A549 (cell line): ENCODE results near the gene RPL10. TPM values are rescaled to one million over a fixed set of nuclear protein-coding genes. Genes with fewer than 3 reads are reported as not detected.
A peak's percentile ranks its signal among the peaks of the same experiment; 100 is the strongest.

Source experiments
- ATAC-seq, 2 experiments: fragments of 200-7000 bp in 1 of 2; fragments of >200 bp in 1 of 2; cut with Nextera tagmentation in 1 of 2; cut with Tn5 transposase in 1 of 2; 3 replicates each; pipeline versions ENCODE4 v1.8.0 to v1.9.1; 2018 to 2020; ENCODE audit warnings: mild to moderate bottlenecking in 1 of 2, moderate library complexity in 1 of 2
- CTCF ChIA-PET: fragments of 300-600 bp; sonication (Branson Sonifier 250); formaldehyde crosslinking; extraction: SDS; loops from one replicate; lab custom pipeline; 2021; ENCODE audit warnings: antibody characterized with exemption, inconsistent platforms; lab: Yijun Ruan, JAX
- POLR2A ChIA-PET: fragments of 350-600 bp; formaldehyde crosslinking; extraction: SDS; loops from one replicate; lab custom pipeline; 2021; ENCODE audit warnings: antibody characterized with exemption, inconsistent platforms; lab: Yijun Ruan, JAX
- DNase-seq, 2 experiments: peaks; one replicate each; pipeline versions ENCODE4 v3.0.0 to v3.0.0-alpha.2; 2011 to 2016; ENCODE audit warnings: low read depth in 1 of 2, low spot score in 1 of 2
- FAIRE-seq: peaks from 2 replicates; lab custom pipeline; 2011; peaks lifted over from hg19 to GRCh38; lab: Jason Lieb, UNC
- H3K27ac ChIP-seq, 2 experiments: fragments of >200 bp; sonication (Bioruptor Twin); formaldehyde crosslinking; 3 replicates each; pipeline ENCODE4 v1.5.1; 2016 to 2017
- H3K4me1 ChIP-seq: fragments of >200 bp; sonication (Bioruptor Twin); formaldehyde crosslinking; 3 replicates; pipeline ENCODE4 v1.6.1; 2016
- H3K4me2 ChIP-seq: fragments of >200 bp; sonication (Bioruptor Twin); formaldehyde crosslinking; 3 replicates; pipeline ENCODE4 v1.6.1; 2016
- H3K4me3 ChIP-seq: fragments of >200 bp; sonication (Bioruptor Twin); formaldehyde crosslinking; 3 replicates; pipeline ENCODE4 v1.5.1; 2016
- H3K9me3 ChIP-seq: fragments of >200 bp; sonication (Bioruptor Twin); formaldehyde crosslinking; 3 replicates; pipeline ENCODE4 v1.6.1; 2016
- BHLHE40 ChIP-seq: IDR thresholded peaks from 2 replicates; pipeline ENCODE4 v1.6.1; 2012; ENCODE audit warnings: low read depth, low read length, inconsistent platforms
- CEBPB ChIP-seq, 2 experiments: fragments of >200 bp in 1 of 2; sonication (Bioruptor Twin) in 1 of 2; formaldehyde crosslinking in 1 of 2; IDR thresholded peaks; 2 replicates each; pipeline ENCODE4 v1.6.1; 2012 to 2016
- CHD4 ChIP-seq: fragments of 200-600 bp; sonication (generic); IDR thresholded peaks from 2 replicates; pipeline ENCODE4 v1.6.1; 2016; ENCODE audit warnings: antibody characterized with exemption, mild to moderate bottlenecking, borderline replicate concordance
- EHMT2 ChIP-seq: fragments of 200-600 bp; sonication (generic); IDR thresholded peaks from 2 replicates; pipeline ENCODE4 v1.6.1; 2016; ENCODE audit warnings: antibody characterized with exemption, low read depth, mild to moderate bottlenecking, moderate library complexity
- FOSL2 ChIP-seq, 2 experiments: fragments of 450-650 bp in 1 of 2; fragments of >200 bp in 1 of 2; sonication (Bioruptor Twin) in 1 of 2; formaldehyde crosslinking; IDR thresholded peaks; 2 replicates each; pipeline versions ENCODE4 v1.5.0 to v1.6.1; 2016 to 2020; ENCODE audit warnings: mild to moderate bottlenecking in 1 of 2, moderate library complexity in 1 of 2
- HEYL ChIP-seq: fragments of 250-450 bp; sonication (Bioruptor Pico); IDR thresholded peaks from 2 replicates; pipeline ENCODE4 v1.8.0; 2021; ENCODE audit warnings: mild to moderate bottlenecking, moderate library complexity
- HOXA7 ChIP-seq: fragments of 250-450 bp; sonication (Bioruptor Pico); IDR thresholded peaks from 2 replicates; pipeline ENCODE4 v1.5.0; 2020; ENCODE audit warnings: mild to moderate bottlenecking, moderate library complexity
- HOXB13 ChIP-seq: fragments of 250-450 bp; sonication (Bioruptor Pico); IDR thresholded peaks from 2 replicates; pipeline ENCODE4 v1.5.0; 2020; ENCODE audit warnings: low read depth, mild to moderate bottlenecking, moderate library complexity
- JUN ChIP-seq, 2 experiments: fragments of >200 bp; sonication (Bioruptor Twin); formaldehyde crosslinking; IDR thresholded peaks; 2 replicates in 1 of 2; 3 replicates in 1 of 2; pipeline ENCODE4 v1.6.1; 2016 to 2017
- KDM1A ChIP-seq: fragments of 200-600 bp; sonication (generic); IDR thresholded peaks from 2 replicates; pipeline ENCODE4 v1.6.1; 2016; ENCODE audit warnings: low read depth, mild to moderate bottlenecking
- MAFK ChIP-seq: fragments of 450-650 bp; IDR thresholded peaks from 2 replicates; pipeline ENCODE4 v1.6.1; 2014; ENCODE audit not compliant: partially characterized antibody
- MAZ ChIP-seq: fragments of 150-350 bp; IDR thresholded peaks from 2 replicates; pipeline ENCODE4 v1.6.1; 2014; ENCODE audit warnings: antibody characterized with exemption, low read depth, low read length, borderline replicate concordance
- MYC ChIP-seq: IDR thresholded peaks from 2 replicates; pipeline ENCODE4 v1.6.1; 2012; ENCODE audit warnings: mild to moderate bottlenecking, inconsistent platforms, low read length, improper control_type of control experiment, borderline replicate concordance
- NFE2L2 ChIP-seq: fragments of 150-350 bp; conservative IDR thresholded peaks from 2 replicates; pipeline ENCODE4 v1.6.1; 2014; ENCODE audit warnings: low read length
- POLR2A ChIP-seq: IDR thresholded peaks from 2 replicates; pipeline ENCODE4 v1.6.1; 2012; ENCODE audit warnings: mild to moderate bottlenecking, low read length
- RARB ChIP-seq: fragments of 250-450 bp; sonication (Bioruptor Pico); IDR thresholded peaks from 2 replicates; pipeline ENCODE4 v1.8.0; 2021; ENCODE audit warnings: mild to moderate bottlenecking, moderate library complexity
- RFX5 ChIP-seq: fragments of 450-650 bp; IDR thresholded peaks from 2 replicates; pipeline ENCODE4 v1.7.1; 2014; ENCODE audit warnings: antibody characterized with exemption, mild to moderate bottlenecking, moderate library complexity
- SREBF2 ChIP-seq: fragments of 450-650 bp; IDR thresholded peaks from 2 replicates; pipeline ENCODE4 v1.6.1; 2014; ENCODE audit warnings: mild to moderate bottlenecking, moderate library complexity
- TP53 ChIP-seq: fragments of 250-450 bp; sonication (Bioruptor Pico); IDR thresholded peaks from 2 replicates; pipeline ENCODE4 v1.5.0; 2021; ENCODE audit warnings: mild to moderate bottlenecking, moderate library complexity
- ZC3H11A ChIP-seq: fragments of 450-650 bp; IDR thresholded peaks from 2 replicates; pipeline ENCODE4 v1.6.1; 2014; ENCODE audit warnings: antibody characterized with exemption, mild to moderate bottlenecking
- ZSCAN20 ChIP-seq: fragments of 250-450 bp; sonication (Bioruptor Pico); IDR thresholded peaks from 2 replicates; pipeline ENCODE4 v1.8.0; 2022; ENCODE audit warnings: mild to moderate bottlenecking, moderate library complexity
- WGBS: methylation state at CpG from one replicate; pipeline ENCODE4 v1.1.6; 2017; ENCODE audit errors: missing lambda C conversion rate; 5-methylcytosine and 5-hydroxymethylcytosine counted together
- polyA plus RNA-seq, 4 experiments: library from polyadenylated mRNA; depleted of rRNA in 3 of 4; stranded (reverse); fragments of >200 nt; fragmentation: RNase III in 1 of 4; extraction: RNeasy Plus Mini Kit Qiagen cat#74134 plus additional on column Dnase treatment in 1 of 4; gene quantifications; 2 replicates in 3 of 4; 3 replicates in 1 of 4; pipeline ENCODE4 v1.2.3, GENCODE V29; 2011 to 2017
- TF ChIP-seq, protein P1 (sequence below): fragments of 250-450 bp; sonication (Bioruptor Pico); IDR thresholded peaks from 2 replicates; pipeline ENCODE4 v1.5.0; 2021; ENCODE audit warnings: mild to moderate bottlenecking, moderate library complexity, borderline replicate concordance
- TF ChIP-seq, protein P2 (sequence below): fragments of >200 bp; sonication (Bioruptor Twin); formaldehyde crosslinking; IDR thresholded peaks from 3 replicates; pipeline ENCODE4 v1.6.1; 2016
- TF ChIP-seq, protein P3 (sequence below): IDR thresholded peaks from 2 replicates; pipeline ENCODE4 v1.6.1; 2012
- TF ChIP-seq, protein P4 (sequence below): fragments of 450-650 bp; IDR thresholded peaks from 2 replicates; pipeline ENCODE4 v1.6.1; 2014; ENCODE audit warnings: antibody characterized with exemption
- TF ChIP-seq, protein P5 (sequence below): IDR thresholded peaks from 2 replicates; pipeline ENCODE4 v1.6.1; 2012; ENCODE audit warnings: low read depth, borderline replicate concordance
- TF ChIP-seq, protein P6 (sequence below): fragments of >200 bp; sonication (Bioruptor Twin); formaldehyde crosslinking; IDR thresholded peaks from 3 replicates; pipeline ENCODE4 v1.5.1; 2016

RPL10 gene
- polyA plus RNA-seq, 2 of the 4 experiments (the other 2 are of a cell fraction): 3,216 to 4,804 TPM

DNA sequence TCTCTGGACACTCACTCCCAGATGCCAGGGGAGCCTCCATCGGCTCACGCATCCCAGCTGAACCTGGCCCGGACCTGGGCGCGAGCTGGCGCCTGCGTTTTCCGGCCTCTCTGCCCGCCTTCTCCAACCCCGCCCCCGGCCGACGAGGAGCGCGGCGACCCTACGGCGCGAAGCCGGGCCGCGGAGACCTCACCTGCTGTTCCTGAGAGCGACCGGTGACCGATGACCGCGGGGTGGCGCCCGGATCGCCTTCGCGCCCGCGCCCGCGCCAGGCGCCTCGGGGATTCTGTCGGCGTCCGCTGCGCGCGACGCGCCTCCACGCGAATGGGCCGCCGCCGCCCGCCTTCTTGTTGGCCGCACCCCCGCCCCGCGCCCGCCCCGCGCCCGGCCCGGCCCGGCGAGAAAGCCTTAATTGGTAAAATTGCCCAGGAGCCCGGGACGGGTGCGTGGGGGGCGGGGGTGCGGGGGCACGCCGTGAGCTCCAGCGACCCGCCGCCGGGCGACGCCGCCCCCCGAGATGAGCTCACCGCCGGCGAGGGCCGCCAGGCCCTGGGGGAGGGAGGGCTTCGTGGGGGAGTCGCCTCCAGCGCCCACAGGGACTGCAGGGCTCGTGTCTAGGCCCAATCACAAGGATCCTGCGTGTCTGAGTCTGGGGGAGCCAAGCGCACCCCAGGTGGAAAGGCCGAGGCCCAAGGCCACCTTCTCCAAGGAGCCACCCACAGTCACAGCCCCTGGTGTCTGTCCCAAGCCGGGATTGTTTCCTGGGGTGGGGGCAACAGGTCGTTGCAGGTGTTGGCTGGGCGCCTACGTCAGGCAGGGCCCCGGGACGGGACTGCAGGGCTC is 23.6 kb upstream of the RPL10 start, which contains the start of gene FLNA:
Gene FLNA, minus strand, starts transcription at position 322 of the 843 bp plus-strand sequence. CDS start 3,389 bp downstream, outside the sequence.
- ChIA-PET POLR2A (interaction anchor here (1.7 kb wide), 1 partner anchor 23 kb away, joined by 17 read pairs; the partner anchor contains the start of gene RPL10), CTCF (interaction anchor here (0.8 to 3.8 kb wide), 22 partner anchors 8 to 164 kb away, joined by 3 to 49 read pairs (median 8); partner anchors contain the start of genes DNASE1L1 and RPL10)
- 44% methylated on average over 4 of the region's 95 CpGs for WGBS
- TF ChIP-seq ZSCAN20 (CRISPR knock-in tag) (no peak), NFE2L2 (no peak), KDM1A (no peak), CHD4 (no peak), MYC (no peak), MAFK (no peak), EHMT2 (no peak), FOSL2 (IDR thresholded peaks at IDR 0.05) (no peak), FOSL2 (CRISPR knock-in tag; IDR thresholded peaks at IDR 0.05) (no peak), JUN (IDR thresholded peaks at IDR 0.05) (peak in 1 of 2 experiments; percentile 36; a peak in 2 of 5 replicates), TP53 (no peak), CEBPB (IDR thresholded peaks at IDR 0.05) (no peak), ZC3H11A (no peak), MAZ (no peak), BHLHE40 (no peak), SREBF2 (no peak), RFX5 (no peak), HOXA7 (CRISPR knock-in tag) (no peak), HEYL (CRISPR knock-in tag) (no peak), HOXB13 (CRISPR knock-in tag) (no peak), RARB (CRISPR knock-in tag) (no peak), POLR2A (peak; percentile 7; the same call in 1 of the 2 replicates)
- TF ChIP-seq, protein P1, sequence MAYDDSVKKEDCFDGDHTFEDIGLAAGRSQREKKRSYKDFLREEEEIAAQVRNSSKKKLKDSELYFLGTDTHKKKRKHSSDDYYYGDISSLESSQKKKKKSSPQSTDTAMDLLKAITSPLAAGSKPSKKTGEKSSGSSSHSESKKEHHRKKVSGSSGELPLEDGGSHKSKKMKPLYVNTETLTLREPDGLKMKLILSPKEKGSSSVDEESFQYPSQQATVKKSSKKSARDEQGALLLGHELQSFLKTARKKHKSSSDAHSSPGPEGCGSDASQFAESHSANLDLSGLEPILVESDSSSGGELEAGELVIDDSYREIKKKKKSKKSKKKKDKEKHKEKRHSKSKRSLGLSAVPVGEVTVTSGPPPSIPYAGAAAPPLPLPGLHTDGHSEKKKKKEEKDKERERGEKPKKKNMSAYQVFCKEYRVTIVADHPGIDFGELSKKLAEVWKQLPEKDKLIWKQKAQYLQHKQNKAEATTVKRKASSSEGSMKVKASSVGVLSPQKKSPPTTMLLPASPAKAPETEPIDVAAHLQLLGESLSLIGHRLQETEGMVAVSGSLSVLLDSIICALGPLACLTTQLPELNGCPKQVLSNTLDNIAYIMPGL: no peak
- TF ChIP-seq, protein P2, sequence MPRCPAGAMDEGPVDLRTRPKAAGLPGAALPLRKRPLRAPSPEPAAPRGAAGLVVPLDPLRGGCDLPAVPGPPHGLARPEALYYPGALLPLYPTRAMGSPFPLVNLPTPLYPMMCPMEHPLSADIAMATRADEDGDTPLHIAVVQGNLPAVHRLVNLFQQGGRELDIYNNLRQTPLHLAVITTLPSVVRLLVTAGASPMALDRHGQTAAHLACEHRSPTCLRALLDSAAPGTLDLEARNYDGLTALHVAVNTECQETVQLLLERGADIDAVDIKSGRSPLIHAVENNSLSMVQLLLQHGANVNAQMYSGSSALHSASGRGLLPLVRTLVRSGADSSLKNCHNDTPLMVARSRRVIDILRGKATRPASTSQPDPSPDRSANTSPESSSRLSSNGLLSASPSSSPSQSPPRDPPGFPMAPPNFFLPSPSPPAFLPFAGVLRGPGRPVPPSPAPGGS: 0 out of 3 replicates have a peak, but pooled peaks have one; percentile 27
- TF ChIP-seq, protein P3, sequence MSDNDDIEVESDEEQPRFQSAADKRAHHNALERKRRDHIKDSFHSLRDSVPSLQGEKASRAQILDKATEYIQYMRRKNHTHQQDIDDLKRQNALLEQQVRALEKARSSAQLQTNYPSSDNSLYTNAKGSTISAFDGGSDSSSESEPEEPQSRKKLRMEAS: peak; percentile 59; the same call in 1 of the 2 replicates
- TF ChIP-seq, protein P4, sequence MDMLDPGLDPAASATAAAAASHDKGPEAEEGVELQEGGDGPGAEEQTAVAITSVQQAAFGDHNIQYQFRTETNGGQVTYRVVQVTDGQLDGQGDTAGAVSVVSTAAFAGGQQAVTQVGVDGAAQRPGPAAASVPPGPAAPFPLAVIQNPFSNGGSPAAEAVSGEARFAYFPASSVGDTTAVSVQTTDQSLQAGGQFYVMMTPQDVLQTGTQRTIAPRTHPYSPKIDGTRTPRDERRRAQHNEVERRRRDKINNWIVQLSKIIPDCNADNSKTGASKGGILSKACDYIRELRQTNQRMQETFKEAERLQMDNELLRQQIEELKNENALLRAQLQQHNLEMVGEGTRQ: no peak
- TF ChIP-seq, protein P5, sequence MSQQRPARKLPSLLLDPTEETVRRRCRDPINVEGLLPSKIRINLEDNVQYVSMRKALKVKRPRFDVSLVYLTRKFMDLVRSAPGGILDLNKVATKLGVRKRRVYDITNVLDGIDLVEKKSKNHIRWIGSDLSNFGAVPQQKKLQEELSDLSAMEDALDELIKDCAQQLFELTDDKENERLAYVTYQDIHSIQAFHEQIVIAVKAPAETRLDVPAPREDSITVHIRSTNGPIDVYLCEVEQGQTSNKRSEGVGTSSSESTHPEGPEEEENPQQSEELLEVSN: peak; percentile 73
- TF ChIP-seq, protein P6, sequence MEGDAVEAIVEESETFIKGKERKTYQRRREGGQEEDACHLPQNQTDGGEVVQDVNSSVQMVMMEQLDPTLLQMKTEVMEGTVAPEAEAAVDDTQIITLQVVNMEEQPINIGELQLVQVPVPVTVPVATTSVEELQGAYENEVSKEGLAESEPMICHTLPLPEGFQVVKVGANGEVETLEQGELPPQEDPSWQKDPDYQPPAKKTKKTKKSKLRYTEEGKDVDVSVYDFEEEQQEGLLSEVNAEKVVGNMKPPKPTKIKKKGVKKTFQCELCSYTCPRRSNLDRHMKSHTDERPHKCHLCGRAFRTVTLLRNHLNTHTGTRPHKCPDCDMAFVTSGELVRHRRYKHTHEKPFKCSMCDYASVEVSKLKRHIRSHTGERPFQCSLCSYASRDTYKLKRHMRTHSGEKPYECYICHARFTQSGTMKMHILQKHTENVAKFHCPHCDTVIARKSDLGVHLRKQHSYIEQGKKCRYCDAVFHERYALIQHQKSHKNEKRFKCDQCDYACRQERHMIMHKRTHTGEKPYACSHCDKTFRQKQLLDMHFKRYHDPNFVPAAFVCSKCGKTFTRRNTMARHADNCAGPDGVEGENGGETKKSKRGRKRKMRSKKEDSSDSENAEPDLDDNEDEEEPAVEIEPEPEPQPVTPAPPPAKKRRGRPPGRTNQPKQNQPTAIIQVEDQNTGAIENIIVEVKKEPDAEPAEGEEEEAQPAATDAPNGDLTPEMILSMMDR: peak; percentile 19; the same call in 2 of the 3 replicates
- DNase-seq (no peak), ATAC-seq (no peak), FAIRE-seq (no peak)
- H3K4me1 ChIP-seq: peaks cover 31% of the 10 kb centered on the region
- peak within 1 kb of the TSS; percentile 99 for H3K4me2 ChIP-seq
- H3K27ac ChIP-seq: peak within 1 kb of the TSS; percentile 86 to 100
- H3K4me3 ChIP-seq: peak within 1 kb of the TSS; percentile 60
- H3K9me3 ChIP-seq: no peaks in the 10 kb centered on the region
